A673 (cell line): ENCODE data around the gene SPTLC3. TPM values are rescaled to one million over a fixed set of nuclear protein-coding genes. Genes with fewer than 3 reads are reported as not detected.

Experiments
- BruUV-seq: library from RNA; stranded (reverse); fragments of 400-500 nt; replicated peaks from 2 replicates; lab custom pipeline; 2021; lab: Mats Ljungman, UMichigan
- CTCF ChIA-PET: fragments of 300-600 bp; sonication (Branson Sonifier 250); formaldehyde crosslinking; loops from one replicate; lab custom pipeline; 2022; ENCODE audit warnings: antibody characterized with exemption; lab: Charles Lee
- POLR2A ChIA-PET: fragments of 300-600 bp; sonication (Branson Sonifier 250); formaldehyde crosslinking; loops from one replicate; lab custom pipeline; 2022; ENCODE audit warnings: antibody characterized with exemption; ENCODE audit not compliant: low non-redundant PET; lab: Charles Lee
- DNase-seq: peaks from one replicate; pipeline ENCODE4 v3.0.0-alpha.2; 2015; ENCODE audit warnings: low spot score
- H3K27ac ChIP-seq: fragments of 200-600 bp; sonication (generic); 2 replicates; pipeline ENCODE4 v1.5.1; 2016; ENCODE audit warnings: mixed run types, low read depth, mild to moderate bottlenecking, mixed read lengths, antibody characterized with exemption, low read length; ENCODE audit not compliant: poor library complexity, severe bottlenecking
- H3K27me3 ChIP-seq: fragments of 200-600 bp; sonication (generic); replicated peaks from 2 replicates; pipeline ENCODE4 v1.6.1; 2017; ENCODE audit warnings: mixed run types, low read depth, mild to moderate bottlenecking, mixed read lengths, antibody characterized with exemption, low read length; ENCODE audit not compliant: insufficient read depth, poor library complexity
- H3K36me3 ChIP-seq: fragments of 200-600 bp; sonication (generic); 2 replicates; pipeline ENCODE4 v1.6.1; 2016; ENCODE audit warnings: mixed run types, mild to moderate bottlenecking, mixed read lengths, antibody characterized with exemption, low read length; ENCODE audit not compliant: insufficient read depth, poor library complexity, severe bottlenecking
- H3K4me1 ChIP-seq: fragments of 200-600 bp; sonication (generic); 2 replicates; pipeline ENCODE4 v1.6.1; 2017; ENCODE audit warnings: mixed run types, mild to moderate bottlenecking, mixed read lengths, antibody characterized with exemption, low read length; ENCODE audit not compliant: insufficient read depth, poor library complexity, severe bottlenecking
- H3K4me3 ChIP-seq: fragments of 200-600 bp; sonication (generic); 2 replicates; pipeline ENCODE4 v1.5.1; 2016; ENCODE audit warnings: low read depth, mixed run types, mild to moderate bottlenecking, mixed read lengths, low read length; ENCODE audit not compliant: poor library complexity, severe bottlenecking
- H3K9me3 ChIP-seq: fragments of 200-600 bp; sonication (generic); 2 replicates; pipeline ENCODE4 v1.6.1; 2016; ENCODE audit warnings: mixed run types, low read depth, mild to moderate bottlenecking, mixed read lengths, antibody characterized with exemption, low read length; ENCODE audit not compliant: poor library complexity, severe bottlenecking
- CTCF ChIP-seq: fragments of 300-800, 200-600 bp; sonication (generic); conservative IDR thresholded peaks from 2 replicates; pipeline ENCODE4 v1.5.1; 2017; ENCODE audit warnings: low read depth, mild to moderate bottlenecking, antibody characterized with exemption, low read length, moderate library complexity, mixed read lengths
- EZH2 ChIP-seq: fragments of 200-600 bp; sonication (generic); IDR thresholded peaks from 2 replicates; pipeline ENCODE4 v1.6.1; 2017; ENCODE audit warnings: borderline replicate concordance, low read depth, mild to moderate bottlenecking, mixed read lengths, antibody characterized with exemption, low read length; ENCODE audit not compliant: poor library complexity, severe bottlenecking
- intact Hi-C: fragments of 100-400 bp; cut with micrococcal nuclease; formaldehyde crosslinking; loops from one replicate; pipeline ENCODE4 v1.10.0; 2022; ENCODE audit not compliant: unreplicated experiment
- total RNA-seq: library from RNA; stranded (reverse); gene quantifications from 2 replicates; pipeline ENCODE4 v1.2.3, GENCODE V29; 2021

The SPTLC3 gene
- total RNA-seq, 1 experiment from 2014 or later, result 0.06 TPM

GRCh38 chr20:13140775-13141174 is 132.0 kb downstream of the SPTLC3 start:
- intact Hi-C loops, result no loop called here
- CTCF ChIA-PET, result no interaction called here

GRCh38 chr20:13141546-13141945 is 132.8 kb downstream of the SPTLC3 start:
- DNase-seq, result no peak
- intact Hi-C loops, result no loop called here
- Histone ChIP-seq H3K36me3 (no peaks in the 10 kb centered on the region), H3K27ac (no peak overlapping the region), H3K4me3 (no peak overlapping the region), H3K9me3 (no peaks in the 10 kb centered on the region), H3K4me1 (no peaks in the 10 kb centered on the region), H3K27me3 (peaks cover 11% of the 10 kb centered on the region)
- no TSS peak for BruUV-seq
- POLR2A ChIA-PET, result no interaction called here
- CTCF ChIA-PET, result no interaction called here
- TF ChIP-seq CTCF (no peak), EZH2 (no peak)

More at GRCh38 chr20:13140775-13141174, 132.0 kb downstream of the SPTLC3 start:
- Histone ChIP-seq H3K4me1 (no peaks in the 10 kb centered on the region), H3K9me3 (no peaks in the 10 kb centered on the region), H3K36me3 (no peaks in the 10 kb centered on the region), H3K27ac (no peak overlapping the region), H3K4me3 (no peak overlapping the region), H3K27me3 (peaks cover 8% of the 10 kb centered on the region)
- no peak for DNase-seq
- POLR2A ChIA-PET, result no interaction called here
- TF ChIP-seq CTCF (no peak), EZH2 (no peak)
- no TSS peak for BruUV-seq

GRCh38 chr20:13142143-13142542 is 133.4 kb downstream of the SPTLC3 start:
- CTCF ChIA-PET, result no interaction called here
- Histone ChIP-seq H3K9me3 (no peaks in the 10 kb centered on the region), H3K4me1 (no peaks in the 10 kb centered on the region), H3K36me3 (no peaks in the 10 kb centered on the region), H3K27ac (no peak overlapping the region), H3K27me3 (peaks cover 14% of the 10 kb centered on the region), H3K4me3 (no peak overlapping the region)
- TF ChIP-seq CTCF, result no peak
- TF ChIP-seq EZH2, result no peak
- intact Hi-C loops, result no loop called here
- POLR2A ChIA-PET, result no interaction called here
- no TSS peak for BruUV-seq
- DNase-seq, result no peak
